Measurements from ENCODE around the gene UGT3A2. TPM values are rescaled to one million over a fixed set of nuclear protein-coding genes. Genes with fewer than 3 reads are reported as not detected.
"Not testable (repeated sequence)": the region's sequence is repeated elsewhere in the genome, so short reads cannot be mapped to it uniquely, and the experiment has no call there.

The UGT3A2 gene
- polyA plus RNA-seq, 1 of the 3 experiments (the other 2 are of a cell fraction), result 0.05 TPM

- H3K4me2 ChIP-seq, result no peak overlapping the region
- POLR2A ChIA-PET, result no interaction called here
- 79% methylated on average over 11 of the region's 13 CpGs for WGBS (ENCODE audit: low lambda C conversion rate)
These were observed 31.0 kb downstream of the UGT3A2 start for GRCh38 chr5:36035696-36036095.

GRCh38 chr5:36034536-36035134, 32.0 kb downstream of the UGT3A2 start:
- H3K4me1 ChIP-seq (ENCODE audit: control insufficient read depth in 1 of 2, insufficient read depth in 2 of 2, low read depth in 1 of 2, low read length in 1 of 2), result peaks cover 0 to 24% of the 10 kb centered on the region in 2 experiments; a peak in 1 of 4 replicates
- H3K9me2 ChIP-seq; H3K79me2 ChIP-seq (ENCODE audit: insufficient read depth); CTCF ChIA-PET; H3F3A ChIP-seq (replicated peaks; ENCODE audit: insufficient read depth); H3K36me3 ChIP-seq (replicated peaks in 1 of 2; ENCODE audit: control insufficient read depth in 1 of 2, insufficient read depth in 2 of 2, low read length in 1 of 2); H3K27me3 ChIP-seq (ENCODE audit: insufficient read depth); H3K4me2 ChIP-seq; POLR2A ChIA-PET; DNase-seq; H2AFZ ChIP-seq (ENCODE audit: low read depth); H4K20me1 ChIP-seq (ENCODE audit: insufficient read depth); H3K4me3 ChIP-seq (ENCODE audit: low read depth in 2 of 2, low read length in 1 of 2); H3K9ac ChIP-seq; H3K9me3 ChIP-seq; H3K27ac ChIP-seq (ENCODE audit: low read depth in 2 of 2, low read length in 1 of 2): not testable (repeated sequence)
- 8% methylated on average over 3 of the region's 3 CpGs for WGBS (ENCODE audit: low lambda C conversion rate)

More at GRCh38 chr5:36035696-36036095, 31.0 kb downstream of the UGT3A2 start:
- CTCF ChIA-PET, result no interaction called here
- Histone ChIP-seq H3K9me3 (no peaks in the 10 kb centered on the region), H3K4me1 (ENCODE audit: control insufficient read depth in 1 of 2, insufficient read depth in 2 of 2, low read depth in 1 of 2, low read length in 1 of 2) (peaks cover 0 to 14% of the 10 kb centered on the region in 2 experiments; a peak in 1 of 4 replicates), H3K79me2 (ENCODE audit: insufficient read depth) (no peaks in the 10 kb centered on the region), H3F3A (replicated peaks; ENCODE audit: insufficient read depth) (no peaks in the 10 kb centered on the region), H4K20me1 (ENCODE audit: insufficient read depth) (no peaks in the 10 kb centered on the region), H3K4me3 (ENCODE audit: low read depth in 2 of 2, low read length in 1 of 2) (no peak overlapping the region), H3K9ac (no peak overlapping the region), H3K9me2 (no peaks in the 10 kb centered on the region), H3K36me3 (replicated peaks in 1 of 2; ENCODE audit: control insufficient read depth in 1 of 2, insufficient read depth in 2 of 2, low read length in 1 of 2) (no peaks in the 10 kb centered on the region), H3K27ac (ENCODE audit: low read depth in 2 of 2, low read length in 1 of 2) (no peak overlapping the region), H3K27me3 (ENCODE audit: insufficient read depth) (no peaks in the 10 kb centered on the region), H2AFZ (ENCODE audit: low read depth) (no peak overlapping the region)
- no peak for DNase-seq
- TF ChIP-seq FOXJ3 (CRISPR knock-in tag; IDR thresholded peaks at IDR 0.05), result no peak
- TF ChIP-seq MEF2A (IDR thresholded peaks at IDR 0.05; ENCODE audit: borderline replicate concordance, low read depth), result no peak
- no peak for TF ChIP-seq USF2 (IDR thresholded peaks at IDR 0.05; ENCODE audit: borderline replicate concordance, low read depth, low read length)
- no peak for TF ChIP-seq CHD2 (IDR thresholded peaks at IDR 0.05; ENCODE audit: low read length, partially characterized antibody)
- TF ChIP-seq NRF1 (IDR thresholded peaks at IDR 0.05; ENCODE audit: low read depth, low read length), result no peak
- TF ChIP-seq IRF3 (IDR thresholded peaks at IDR 0.05; ENCODE audit: low read depth, low read length), result no peak
- TF ChIP-seq TEAD4 (IDR thresholded peaks at IDR 0.05; ENCODE audit: borderline replicate concordance, insufficient read depth), result no peak
- no peak for TF ChIP-seq SMC3 (IDR thresholded peaks at IDR 0.05; ENCODE audit: low read depth, low read length)
- no peak for TF ChIP-seq FOSL2 (IDR thresholded peaks at IDR 0.05; ENCODE audit: borderline replicate concordance, low read depth)
- no peak for TF ChIP-seq FOXM1 (IDR thresholded peaks at IDR 0.05; ENCODE audit: low read depth)
- no peak for TF ChIP-seq EZH2phosphoT487 (IDR thresholded peaks at IDR 0.05; ENCODE audit: borderline replicate concordance, low read depth)
- no peak for TF ChIP-seq RXRA (IDR thresholded peaks at IDR 0.05; ENCODE audit: borderline replicate concordance, low read depth)
- no peak for TF ChIP-seq USF1 (IDR thresholded peaks at IDR 0.05; ENCODE audit: borderline replicate concordance, low read depth)
- TF ChIP-seq SIN3A (IDR thresholded peaks at IDR 0.05; ENCODE audit: borderline replicate concordance, low read depth, low read length), result no peak
